GM13977 (cell line): ENCODE measurements around the gene CCDC9B.

Experiments used
- DNase-seq: peaks from one replicate; pipeline ENCODE4 v3.0.0; 2012; ENCODE audit warnings: low spot score
- in situ Hi-C: fragments of 300-500 bp; cut with MboI; formaldehyde crosslinking; loops from one replicate; pipeline ENCODE4 v1.12.0; 2022; ENCODE audit warnings: low sequenced_read_pairs, low pct_unique_long_range_greater_than_20kb, mixed read lengths, inconsistent platforms; ENCODE audit not compliant: unreplicated experiment
- TF ChIP-seq, protein P1 (sequence below): IDR thresholded peaks from 2 replicates; pipeline ENCODE4 v1.5.1; 2012; ENCODE audit warnings: mild to moderate bottlenecking, control low read depth; ENCODE audit not compliant: insufficient read depth; ENCODE audit errors: extremely low read depth, missing control alignments

CCDC9B gene

DNA sequence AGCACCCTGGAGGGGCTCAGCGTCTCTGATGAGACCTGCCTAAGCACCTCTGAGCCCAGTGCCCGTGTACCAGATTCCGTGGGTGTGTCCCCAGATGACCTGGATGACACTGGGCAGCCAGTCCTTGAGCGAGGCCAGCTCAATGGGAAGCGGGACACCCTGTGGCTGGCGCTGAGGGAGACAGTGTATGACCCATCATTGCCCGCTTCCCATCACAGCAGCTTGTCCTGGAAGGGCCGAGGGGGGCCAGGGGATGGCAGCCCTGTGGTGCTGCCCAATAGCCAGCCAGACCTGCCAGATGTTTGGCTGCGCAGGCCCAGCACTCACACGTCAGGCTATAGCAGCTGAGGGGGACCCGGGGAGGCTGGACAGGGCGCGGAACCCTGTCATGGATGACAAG, 29.2 kb upstream of the CCDC9B start:
- DNase-seq: no peak
- TF ChIP-seq, protein P1, sequence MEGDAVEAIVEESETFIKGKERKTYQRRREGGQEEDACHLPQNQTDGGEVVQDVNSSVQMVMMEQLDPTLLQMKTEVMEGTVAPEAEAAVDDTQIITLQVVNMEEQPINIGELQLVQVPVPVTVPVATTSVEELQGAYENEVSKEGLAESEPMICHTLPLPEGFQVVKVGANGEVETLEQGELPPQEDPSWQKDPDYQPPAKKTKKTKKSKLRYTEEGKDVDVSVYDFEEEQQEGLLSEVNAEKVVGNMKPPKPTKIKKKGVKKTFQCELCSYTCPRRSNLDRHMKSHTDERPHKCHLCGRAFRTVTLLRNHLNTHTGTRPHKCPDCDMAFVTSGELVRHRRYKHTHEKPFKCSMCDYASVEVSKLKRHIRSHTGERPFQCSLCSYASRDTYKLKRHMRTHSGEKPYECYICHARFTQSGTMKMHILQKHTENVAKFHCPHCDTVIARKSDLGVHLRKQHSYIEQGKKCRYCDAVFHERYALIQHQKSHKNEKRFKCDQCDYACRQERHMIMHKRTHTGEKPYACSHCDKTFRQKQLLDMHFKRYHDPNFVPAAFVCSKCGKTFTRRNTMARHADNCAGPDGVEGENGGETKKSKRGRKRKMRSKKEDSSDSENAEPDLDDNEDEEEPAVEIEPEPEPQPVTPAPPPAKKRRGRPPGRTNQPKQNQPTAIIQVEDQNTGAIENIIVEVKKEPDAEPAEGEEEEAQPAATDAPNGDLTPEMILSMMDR: no peak
- in situ Hi-C loops: no loop called here

DNA sequence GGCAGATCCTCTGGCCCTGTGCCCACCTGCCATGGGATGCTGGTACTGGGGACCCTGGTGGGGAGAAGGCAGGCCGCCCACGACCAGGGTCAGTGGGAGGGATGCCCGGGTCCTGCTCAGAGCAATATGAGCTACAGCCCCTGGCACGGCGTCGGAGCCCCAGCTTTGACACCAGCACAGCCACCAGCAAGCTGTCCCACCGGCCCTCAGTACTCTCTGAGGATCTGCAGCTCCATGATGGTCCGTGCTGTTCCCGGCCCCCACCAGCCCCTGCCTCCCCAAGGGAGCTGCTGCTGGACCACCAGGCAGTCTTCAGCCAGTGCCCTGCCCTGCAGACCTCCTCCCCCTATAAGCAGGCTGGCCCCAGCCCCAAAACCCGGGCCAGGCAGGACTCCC, 28.7 kb upstream of the CCDC9B start:
- TF ChIP-seq, protein P1: no peak
- in situ Hi-C loops: no loop called here

DNA sequence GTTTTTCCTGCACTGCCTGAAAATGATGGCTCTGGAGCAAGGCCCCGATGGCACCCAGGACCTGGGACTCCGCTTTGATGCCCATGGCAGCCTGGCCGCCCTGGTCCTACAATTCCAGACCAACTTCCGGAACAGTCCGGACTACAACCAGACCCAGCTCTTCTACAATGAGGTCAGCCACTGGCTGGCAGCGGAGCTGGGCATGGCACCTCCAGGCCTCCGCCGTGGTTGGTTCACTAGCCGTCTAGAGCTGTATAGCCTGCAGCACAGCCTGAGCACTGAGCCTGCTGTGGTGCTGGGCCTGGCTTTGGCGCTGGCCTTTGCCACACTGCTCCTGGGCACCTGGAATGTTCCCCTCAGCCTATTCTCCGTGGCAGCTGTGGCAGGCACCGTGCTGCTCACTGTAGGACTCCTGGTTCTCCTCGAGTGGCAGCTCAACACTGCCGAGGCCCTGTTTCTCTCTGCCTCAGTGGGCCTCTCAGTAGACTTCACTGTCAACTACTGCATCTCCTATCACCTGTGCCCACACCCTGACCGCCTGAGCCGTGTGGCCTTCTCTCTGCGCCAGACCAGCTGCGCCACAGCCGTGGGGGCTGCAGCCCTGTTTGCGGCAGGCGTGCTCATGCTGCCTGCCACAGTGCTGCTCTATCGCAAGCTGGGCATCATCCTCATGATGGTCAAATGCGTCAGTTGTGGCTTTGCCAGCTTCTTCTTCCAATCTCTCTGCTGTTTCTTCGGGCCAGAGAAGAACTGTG, 28.2 kb upstream of the CCDC9B start:
- no peak for DNase-seq
- TF ChIP-seq, protein P1: no peak
- in situ Hi-C loops: no loop called here

More for the DNA sequence above, 28.7 kb upstream of the CCDC9B start:
- DNase-seq: no peak

- peak; percentile 95 for DNase-seq
- in situ Hi-C loops: no loop called here
- TF ChIP-seq, protein P1: peak; percentile 86
Observed at GRCh38 chr15:40367686-40368611, 27.2 kb upstream of the CCDC9B start.

DNA sequence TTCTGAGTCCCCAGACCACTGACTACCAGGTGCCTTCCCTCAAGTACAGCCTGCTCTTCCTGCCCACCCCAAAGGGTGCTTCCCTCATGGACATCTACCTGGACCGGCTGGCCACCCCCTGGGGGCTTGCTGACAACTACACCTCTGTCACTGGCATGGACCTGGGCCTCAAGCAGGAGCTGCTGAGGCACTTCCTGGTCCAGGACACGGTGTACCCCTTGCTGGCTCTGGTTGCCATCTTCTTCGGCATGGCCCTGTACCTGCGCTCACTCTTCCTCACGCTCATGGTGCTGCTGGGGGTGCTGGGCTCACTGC, 26.6 kb upstream of the CCDC9B start:
- TF ChIP-seq, protein P1: no peak
- no peak for DNase-seq
- in situ Hi-C loops: no loop called here

GRCh38 chr15:40366457-40367370, 26.0 kb upstream of the CCDC9B start:
- DNase-seq: no peak
- TF ChIP-seq, protein P1: no peak
- in situ Hi-C loops: no loop called here
